GM12875 (cell line): ENCODE results near the gene ITSN2.

Experiments used
- H3K4me3 ChIP-seq: one replicate; pipeline ENCODE4 v1.5.1; 2011; ENCODE audit warnings: low read depth, low read length, control low read depth
- CTCF ChIP-seq: IDR thresholded peaks from 2 replicates; pipeline ENCODE4 v1.5.1; 2011; ENCODE audit warnings: low read depth, mild to moderate bottlenecking, control low read depth, inconsistent platforms, low read length, moderate library complexity, borderline replicate concordance; ENCODE audit not compliant: insufficient read depth

The ITSN2 gene

GRCh38 chr2:24400207-24400907, 40.0 kb upstream of the ITSN2 start:
- TF ChIP-seq CTCF = no peak
- H3K4me3 ChIP-seq = no peak overlapping the region

GRCh38 chr2:24399434-24400206, 39.3 kb upstream of the ITSN2 start:
- no peak for TF ChIP-seq CTCF
- no peak overlapping the region for H3K4me3 ChIP-seq

GRCh38 chr2:24394998-24395397, 34.7 kb upstream of the ITSN2 start:
- TF ChIP-seq CTCF = no peak
- no peak overlapping the region for H3K4me3 ChIP-seq

GRCh38 chr2:24392542-24393059, 32.3 kb upstream of the ITSN2 start:
- H3K4me3 ChIP-seq = no peak overlapping the region
- TF ChIP-seq CTCF = no peak

GRCh38 chr2:24385366-24385765, 25.0 kb upstream of the ITSN2 start:
- no peak for TF ChIP-seq CTCF
- H3K4me3 ChIP-seq = no peak overlapping the region

- TF ChIP-seq CTCF = peak; percentile 82
- no peak overlapping the region for H3K4me3 ChIP-seq
Observed at GRCh38 chr2:24382363-24383073, 22.2 kb upstream of the ITSN2 start.
